Liver (tissue), 9 donors: ENCODE data around the gene TMEM94. TPM values are rescaled to one million over a fixed set of nuclear protein-coding genes. Genes with fewer than 3 reads are reported as not detected.

Source experiments
- DNase-seq: peaks from one replicate; pipeline ENCODE4 v3.0.0-alpha.2; 2017; ENCODE audit warnings: low spot score
- H3K27ac ChIP-seq, 2 donors: one replicate each; pipeline ENCODE4 v1.7.0; 2013; ENCODE audit warnings: inconsistent platforms in 2 of 2, low read length in 2 of 2, control low read depth in 1 of 2, low read depth in 1 of 2, mild to moderate bottlenecking in 1 of 2
- H3K27me3 ChIP-seq, 4 donors: one replicate each; pipeline versions ENCODE4 v1.6.1 to v1.7.0; 2013; ENCODE audit warnings: low read length in 3 of 4, inconsistent platforms in 1 of 4, mild to moderate bottlenecking in 1 of 4, moderate library complexity in 1 of 4; ENCODE audit not compliant: control insufficient read depth in 4 of 4, insufficient read depth in 4 of 4
- H3K36me3 ChIP-seq, 4 donors: one replicate each; pipeline versions ENCODE4 v1.6.1 to v1.7.0; 2013; ENCODE audit warnings: low read length in 3 of 4, mild to moderate bottlenecking in 3 of 4, low read depth in 1 of 4, moderate library complexity in 1 of 4; ENCODE audit not compliant: control insufficient read depth in 4 of 4, insufficient read depth in 3 of 4
- H3K4me1 ChIP-seq, 4 donors: one replicate each; pipeline versions ENCODE4 v1.6.1 to v1.7.0; 2013; ENCODE audit warnings: low read length in 3 of 4, mild to moderate bottlenecking in 3 of 4, moderate library complexity in 1 of 4; ENCODE audit not compliant: control insufficient read depth in 4 of 4, insufficient read depth in 4 of 4
- H3K4me3 ChIP-seq, 3 donors: one replicate each; pipeline versions ENCODE4 v1.6.1 to v1.7.0; 2013; ENCODE audit warnings: low read length in 3 of 3, control low read depth in 1 of 3, low read depth in 1 of 3, mild to moderate bottlenecking in 1 of 3
- H3K9ac ChIP-seq, 2 donors: one replicate each; pipeline ENCODE4 v1.7.0; 2013; ENCODE audit warnings: low read length in 2 of 2, mild to moderate bottlenecking in 2 of 2, moderate library complexity in 2 of 2, control low read depth in 1 of 2, low read depth in 1 of 2
- H3K9me3 ChIP-seq, 4 donors: one replicate each; pipeline versions ENCODE4 v1.6.1 to v1.7.0; 2013; ENCODE audit warnings: low read length in 3 of 4; ENCODE audit not compliant: control insufficient read depth in 4 of 4
- FOXA1 ChIP-seq: IDR thresholded peaks from 2 replicates; pipeline ENCODE4 v1.6.1; 2016; ENCODE audit warnings: antibody characterized with exemption
- GABPA ChIP-seq, 2 donors: IDR thresholded peaks in 1 of 2; conservative IDR thresholded peaks in 1 of 2; 2 replicates each; pipeline ENCODE4 v1.6.1; 2016; ENCODE audit warnings: antibody characterized with exemption in 2 of 2, mild to moderate bottlenecking in 1 of 2, moderate library complexity in 1 of 2
- HNF4A ChIP-seq, 2 donors: conservative IDR thresholded peaks; 2 replicates each; pipeline ENCODE4 v1.6.1; 2016; ENCODE audit warnings: antibody characterized with exemption in 2 of 2, mild to moderate bottlenecking in 2 of 2
- JUND ChIP-seq, 2 donors: IDR thresholded peaks; 2 replicates each; pipeline ENCODE4 v1.6.1; 2016; ENCODE audit warnings: antibody characterized with exemption in 2 of 2
- MAX ChIP-seq: IDR thresholded peaks from 2 replicates; pipeline ENCODE4 v1.6.1; 2016; ENCODE audit warnings: antibody characterized with exemption
- NR2F2 ChIP-seq: IDR thresholded peaks from 2 replicates; pipeline ENCODE4 v1.6.1; 2016; ENCODE audit warnings: antibody characterized with exemption
- RAD21 ChIP-seq, 2 donors: IDR thresholded peaks; 2 replicates each; pipeline ENCODE4 v1.6.1; 2016; ENCODE audit warnings: antibody characterized with exemption in 2 of 2, mild to moderate bottlenecking in 2 of 2
- TAF1 ChIP-seq: conservative IDR thresholded peaks from 2 replicates; pipeline ENCODE4 v1.6.1; 2016; ENCODE audit warnings: antibody characterized with exemption, mild to moderate bottlenecking
- YY1 ChIP-seq: IDR thresholded peaks from 2 replicates; pipeline ENCODE4 v1.6.1; 2016; ENCODE audit warnings: antibody characterized with exemption, mild to moderate bottlenecking
- ZBTB33 ChIP-seq: IDR thresholded peaks from 2 replicates; pipeline ENCODE4 v1.6.1; 2016; ENCODE audit warnings: antibody characterized with exemption
- WGBS: extraction: QIAGEN DNeasy Blood & Tissue Kit; methylation state at CpG from one replicate; pipeline ENCODE4 v1.1.7; 2013; 5-methylcytosine and 5-hydroxymethylcytosine counted together
- polyA plus RNA-seq, 2 donors: library from polyadenylated mRNA; stranded (reverse) in 1 of 2; unstranded in 1 of 2; fragments of 200-250 nt in 1 of 2; fragments of >200 nt in 1 of 2; fragmentation: Nextera tagmentation in 1 of 2; extraction: Ambion mirVana in 1 of 2; gene quantifications; one replicate each; pipeline versions ENCODE4 v1.2.1 to v1.2.3, GENCODE V29; 2013 to 2015
- total RNA-seq, 2 donors: library from RNA; depleted of rRNA; stranded (reverse); fragments of >200 nt; gene quantifications; one replicate each; pipeline ENCODE4 v1.2.3, GENCODE V29; 2014
- TF ChIP-seq, protein P1 (sequence below): fragments of 150-350 bp; IDR thresholded peaks from 2 replicates; pipeline ENCODE4 v1.5.1; 2017; ENCODE audit warnings: improper control_type of control experiment, low read depth, low read length; ENCODE audit not compliant: missing input control
- donor health status: healthy.
- donor health status: healthy.
- donor health status: healthy.
- donor health status: healthy.
- donor health status: healthy.

Gene TMEM94
- total and polyA plus RNA-seq, 4 donors, result 15.6 to 31.0 (median 20.1) TPM

DNA sequence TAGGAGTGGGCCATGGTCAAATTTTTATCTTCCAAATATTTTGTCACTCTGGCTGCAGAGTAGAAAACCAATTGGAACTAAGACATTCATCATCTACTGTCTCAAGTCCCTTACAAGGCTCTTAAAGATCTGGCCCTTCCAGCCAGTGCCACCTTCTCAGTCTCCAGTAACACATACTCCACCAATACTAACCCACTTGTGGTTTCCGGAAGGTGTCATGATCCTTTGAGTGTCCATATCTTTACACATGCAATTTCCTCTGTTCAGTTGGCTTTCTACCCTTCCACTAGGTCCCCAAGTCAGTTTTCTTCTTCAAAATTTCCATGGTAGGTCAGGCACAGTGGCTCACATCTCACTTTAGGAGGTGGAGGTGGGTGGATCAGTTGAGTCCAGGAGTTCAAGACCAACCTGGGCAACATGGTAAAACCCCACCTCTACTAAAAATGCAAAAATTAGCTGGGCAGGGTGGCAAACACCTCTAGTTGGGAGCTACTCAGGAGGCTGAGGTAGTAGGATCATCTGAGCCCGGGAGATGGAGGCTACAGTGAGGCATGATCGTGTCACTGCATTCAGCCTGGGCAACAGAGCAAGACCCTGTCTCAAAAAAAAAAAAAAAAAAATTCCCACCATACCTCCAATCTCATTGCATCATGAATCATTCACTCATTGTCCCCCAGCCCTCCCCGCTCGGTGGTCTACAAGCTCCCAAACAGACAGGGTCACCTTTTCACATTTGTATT is 44.9 kb upstream of the TMEM94 start:
- DNase-seq, result no peak
- TF ChIP-seq, protein P1, sequence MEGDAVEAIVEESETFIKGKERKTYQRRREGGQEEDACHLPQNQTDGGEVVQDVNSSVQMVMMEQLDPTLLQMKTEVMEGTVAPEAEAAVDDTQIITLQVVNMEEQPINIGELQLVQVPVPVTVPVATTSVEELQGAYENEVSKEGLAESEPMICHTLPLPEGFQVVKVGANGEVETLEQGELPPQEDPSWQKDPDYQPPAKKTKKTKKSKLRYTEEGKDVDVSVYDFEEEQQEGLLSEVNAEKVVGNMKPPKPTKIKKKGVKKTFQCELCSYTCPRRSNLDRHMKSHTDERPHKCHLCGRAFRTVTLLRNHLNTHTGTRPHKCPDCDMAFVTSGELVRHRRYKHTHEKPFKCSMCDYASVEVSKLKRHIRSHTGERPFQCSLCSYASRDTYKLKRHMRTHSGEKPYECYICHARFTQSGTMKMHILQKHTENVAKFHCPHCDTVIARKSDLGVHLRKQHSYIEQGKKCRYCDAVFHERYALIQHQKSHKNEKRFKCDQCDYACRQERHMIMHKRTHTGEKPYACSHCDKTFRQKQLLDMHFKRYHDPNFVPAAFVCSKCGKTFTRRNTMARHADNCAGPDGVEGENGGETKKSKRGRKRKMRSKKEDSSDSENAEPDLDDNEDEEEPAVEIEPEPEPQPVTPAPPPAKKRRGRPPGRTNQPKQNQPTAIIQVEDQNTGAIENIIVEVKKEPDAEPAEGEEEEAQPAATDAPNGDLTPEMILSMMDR, result no peak
- TF ChIP-seq FOXA1, result no peak
- TF ChIP-seq YY1, result no peak
- TF ChIP-seq TAF1, result no peak
- TF ChIP-seq NR2F2, result no peak
- TF ChIP-seq JUND (IDR thresholded peaks at IDR 0.05), result no peak
- TF ChIP-seq GABPA (IDR thresholded peaks at IDR 0.05 in 1 of 2, conservative IDR thresholded peaks at IDR 0.05 in 1 of 2), result no peak
- no peak for TF ChIP-seq MAX
- H3K9me3 ChIP-seq, result no peaks in the 10 kb centered on the region
- H3K4me1 ChIP-seq, result peaks cover 0 to 8% (median 4%) of the 10 kb centered on the region in 4 donors
- 84% methylated on average over 5 of the region's 5 CpGs for WGBS
- H3K9ac ChIP-seq, result no peak overlapping the region
- H3K4me3 ChIP-seq, result no peak overlapping the region
- H3K27ac ChIP-seq, result no peak overlapping the region
- no peaks in the 10 kb centered on the region for H3K36me3 ChIP-seq
- no peaks in the 10 kb centered on the region for H3K27me3 ChIP-seq

DNA sequence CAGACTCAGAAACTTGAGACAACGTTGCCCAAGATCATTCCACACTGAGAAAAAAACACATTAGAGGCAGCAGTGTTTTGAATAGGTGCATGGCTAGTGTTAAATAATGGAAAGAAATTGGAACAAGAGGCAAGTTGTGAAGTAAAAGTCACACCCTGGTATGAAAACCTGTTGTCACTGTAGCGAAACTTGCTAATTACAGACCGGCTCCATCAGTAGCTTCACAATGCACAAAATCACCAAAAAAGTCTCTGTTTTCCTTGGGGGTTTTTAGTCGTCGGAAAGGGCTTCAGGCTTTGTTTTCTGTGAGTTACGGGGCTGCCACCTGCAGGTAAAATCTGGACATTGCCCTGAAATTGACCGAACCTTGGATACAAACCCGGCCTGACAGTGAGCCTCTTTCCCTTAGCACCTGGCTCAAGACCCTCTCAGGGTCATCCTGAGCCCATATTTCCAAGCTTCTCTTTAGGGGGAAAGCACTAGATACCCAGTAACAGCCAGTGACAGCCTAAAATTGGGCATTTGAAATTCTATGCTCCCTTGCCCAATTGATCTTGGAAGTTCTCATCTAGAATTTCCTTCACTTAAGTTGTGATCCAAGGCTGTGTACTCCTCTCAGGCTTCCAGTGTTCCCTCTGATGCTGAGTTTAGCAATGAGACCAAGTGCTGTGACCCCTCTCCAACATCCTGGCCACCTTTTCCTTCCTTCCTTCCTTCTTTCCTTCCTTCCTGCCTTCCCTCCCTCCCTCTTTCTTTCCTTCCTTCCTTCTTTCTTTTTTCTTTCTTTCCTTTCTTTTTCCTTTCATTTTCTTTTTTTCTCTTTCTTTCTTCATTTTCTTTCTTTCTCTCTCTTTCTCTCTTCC is 43.7 kb upstream of the TMEM94 start:
- TF ChIP-seq TAF1 (no peak), HNF4A (conservative IDR thresholded peaks at IDR 0.05) (peak in 1 of 2 donors; percentile 24), RAD21 (IDR thresholded peaks at IDR 0.05) (peak; percentile 95 to 96)
- TF ChIP-seq, protein P1, result peak; percentile 82
- peak overlapping the region in 2 of 3 donors; percentile 5 to 7 for H3K4me3 ChIP-seq
- H3K9ac ChIP-seq, result peak overlapping the region; percentile 16 to 30
- 2% methylated on average over 8 of the region's 8 CpGs for WGBS
- H3K4me1 ChIP-seq, result peaks cover 0 to 6% (median 3%) of the 10 kb centered on the region in 4 donors
- H3K27ac ChIP-seq, result no peak overlapping the region
- H3K9me3 ChIP-seq, result no peaks in the 10 kb centered on the region
- no peaks in the 10 kb centered on the region for H3K36me3 ChIP-seq
- no peaks in the 10 kb centered on the region for H3K27me3 ChIP-seq
- DNase-seq, result peak; percentile 77

GRCh38 chr17:75414488-75414887 is 41.9 kb upstream of the TMEM94 start:
- H3K27me3 ChIP-seq, result no peaks in the 10 kb centered on the region
- no peak overlapping the region for H3K9ac ChIP-seq
- WGBS, result 80% methylated on average over 1 of the region's 1 CpG
- H3K36me3 ChIP-seq, result no peaks in the 10 kb centered on the region
- no peaks in the 10 kb centered on the region for H3K9me3 ChIP-seq
- H3K4me1 ChIP-seq, result peaks cover 0 to 6% (median 3%) of the 10 kb centered on the region in 4 donors
- DNase-seq, result no peak
- H3K27ac ChIP-seq, result no peak overlapping the region
- no peak overlapping the region for H3K4me3 ChIP-seq
- TF ChIP-seq ZBTB33 (no peak), JUND (IDR thresholded peaks at IDR 0.05) (no peak)
- TF ChIP-seq, protein P1, result no peak
